H54 (cell line): ENCODE results near the gene BCAP29.

Source experiments
- DNase-seq: peaks from one replicate; pipeline ENCODE4 v3.0.0; 2011; ENCODE audit warnings: low spot score, mixed read lengths; ENCODE audit not compliant: insufficient read length
- FAIRE-seq: peaks from 3 replicates; lab custom pipeline; 2011; peaks lifted over from hg19 to GRCh38; lab: Jason Lieb, UNC
- POLR2A ChIP-seq: IDR thresholded peaks from 2 replicates; pipeline ENCODE4 v1.6.1; 2011; ENCODE audit warnings: low read depth, mild to moderate bottlenecking, low read length

BCAP29 gene

DNA sequence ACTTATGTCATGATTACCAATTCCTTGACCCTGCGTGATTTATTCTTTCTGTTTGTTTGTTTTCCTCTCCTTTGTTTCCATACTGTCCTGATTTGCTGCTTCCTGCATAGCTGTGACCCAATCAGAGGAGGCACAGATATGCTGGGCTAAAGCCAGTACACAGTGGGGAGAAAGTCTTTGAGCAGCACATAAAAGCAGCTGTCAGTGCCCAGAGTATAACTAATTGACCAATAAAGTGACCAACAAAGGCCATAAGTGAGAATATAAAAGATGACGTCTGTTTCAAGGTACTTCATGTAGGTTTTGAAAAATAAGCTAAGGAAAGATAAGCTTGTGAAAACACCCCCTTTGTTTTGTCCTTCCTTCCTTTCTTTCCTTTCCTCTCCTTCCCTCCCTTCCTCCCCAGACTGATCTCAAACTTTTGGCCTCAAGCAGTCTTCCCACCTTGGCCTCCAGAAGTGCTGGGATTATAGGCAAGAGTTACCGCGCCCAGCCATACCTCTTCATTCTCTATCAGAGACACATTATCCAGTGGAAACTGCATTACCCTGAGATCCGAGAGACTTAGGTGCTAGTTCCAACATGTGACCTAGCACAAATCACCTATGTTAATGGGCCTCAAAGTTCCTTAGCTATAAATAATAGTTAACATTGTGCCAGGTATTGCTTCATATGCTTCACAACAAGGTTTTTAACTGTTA, 17.0 kb downstream of the BCAP29 start:
- FAIRE-seq = peak; percentile 76
- DNase-seq = no peak
- no peak for TF ChIP-seq POLR2A

DNA sequence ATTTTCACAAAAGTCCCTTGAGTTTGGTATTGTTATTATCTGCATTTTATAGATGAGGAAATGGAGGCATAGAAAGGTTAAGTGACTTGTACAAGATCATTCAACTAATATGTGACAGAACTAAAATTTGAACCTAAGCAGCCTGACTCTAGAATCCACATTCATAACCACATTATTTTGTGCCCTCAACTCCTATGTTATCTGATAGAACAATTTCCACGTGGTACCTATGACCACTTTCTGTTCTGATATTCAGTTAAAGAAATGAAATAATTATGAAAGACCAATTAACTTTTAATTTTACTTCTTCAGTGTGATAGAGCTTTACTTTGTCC, 17.5 kb downstream of the BCAP29 start:
- FAIRE-seq (no peak), DNase-seq (no peak)
- TF ChIP-seq POLR2A = no peak

- DNase-seq (no peak), FAIRE-seq (no peak)
- TF ChIP-seq POLR2A = no peak
These were observed 17.9 kb downstream of the BCAP29 start for GRCh38 chr7:107597953-107598352.

- FAIRE-seq = no peak
- TF ChIP-seq POLR2A = no peak
- no peak for DNase-seq
These were observed 19.2 kb downstream of the BCAP29 start for GRCh38 chr7:107599262-107599661.

DNA sequence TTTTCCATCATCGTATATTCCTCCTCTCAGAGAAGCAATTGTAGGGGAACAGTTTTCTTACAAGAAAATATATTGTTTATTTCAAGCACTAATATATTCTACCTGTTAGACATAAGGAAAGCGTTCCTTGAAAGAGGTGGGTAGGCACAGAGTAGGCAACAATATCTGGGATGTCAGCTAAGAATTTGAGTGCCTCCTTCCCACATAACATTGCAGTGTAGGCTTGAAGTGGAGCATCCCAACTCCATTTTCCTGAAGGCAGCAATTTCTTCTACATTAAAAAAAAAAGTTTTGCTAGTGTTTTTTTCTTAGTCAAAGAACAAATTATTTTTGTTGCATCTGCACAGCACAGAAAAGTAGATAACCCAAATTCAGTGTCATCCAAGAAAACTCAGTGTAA, 20.8 kb downstream of the BCAP29 start:
- FAIRE-seq = no peak
- DNase-seq = no peak
- TF ChIP-seq POLR2A = no peak

GRCh38 chr7:107605218-107605815, 25.3 kb downstream of the BCAP29 start:
- no peak for DNase-seq
- peak; percentile 23 for FAIRE-seq

DNA sequence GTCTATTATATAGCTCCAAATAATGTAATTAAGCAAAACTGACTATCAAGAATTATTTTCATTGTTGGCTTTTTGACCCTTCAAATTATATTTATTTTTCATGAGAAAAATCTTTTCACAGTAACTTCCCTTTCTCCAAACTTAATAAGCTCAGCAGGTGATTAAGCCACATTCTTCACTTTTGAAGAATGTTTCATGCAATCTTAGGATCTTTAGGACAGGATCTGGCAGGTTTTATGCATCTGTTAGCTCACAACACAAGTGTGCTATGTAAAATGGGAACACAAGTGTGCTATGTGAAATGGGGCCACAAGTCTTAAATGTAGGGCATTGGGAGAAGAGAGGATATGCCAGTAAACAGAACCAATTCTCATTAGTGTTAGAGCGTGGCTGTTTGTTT, 26.3 kb downstream of the BCAP29 start:
- DNase-seq (no peak), FAIRE-seq (no peak)
- TF ChIP-seq POLR2A = no peak

More at GRCh38 chr7:107605218-107605815, 25.3 kb downstream of the BCAP29 start:
- TF ChIP-seq POLR2A = no peak

GRCh38 chr7:107609811-107610261, 29.8 kb downstream of the BCAP29 start:
- no peak for TF ChIP-seq POLR2A
- FAIRE-seq (no peak), DNase-seq (no peak)

GRCh38 chr7:107610323-107610722, 30.3 kb downstream of the BCAP29 start:
- no peak for TF ChIP-seq POLR2A
- no peak for FAIRE-seq
- DNase-seq = no peak

GRCh38 chr7:107613439-107613838, 33.4 kb downstream of the BCAP29 start:
- TF ChIP-seq POLR2A = no peak

DNA sequence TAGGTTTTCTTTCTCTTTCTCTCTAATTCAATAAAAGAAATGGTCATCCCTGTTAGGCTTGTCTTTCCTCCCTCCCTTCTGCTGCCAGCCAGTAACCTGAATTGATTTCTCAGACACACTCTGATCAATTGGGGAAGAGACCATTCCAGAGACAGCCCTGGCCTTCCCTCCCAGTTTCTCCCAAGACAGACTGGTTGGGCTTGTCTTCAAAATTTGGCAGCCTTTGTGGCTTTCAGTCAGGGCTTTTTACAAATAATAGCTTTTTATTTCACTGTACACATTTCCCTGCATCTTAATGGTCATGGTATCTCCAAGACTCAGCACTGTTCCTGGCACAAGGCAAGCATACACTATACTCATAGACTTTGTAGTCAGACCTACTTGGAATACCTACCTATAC, 33.9 kb downstream of the BCAP29 start:
- no peak for FAIRE-seq
- TF ChIP-seq POLR2A = no peak

More at GRCh38 chr7:107613439-107613838, 33.4 kb downstream of the BCAP29 start:
- DNase-seq (no peak), FAIRE-seq (no peak)

GRCh38 chr7:107614425-107614824, 34.4 kb downstream of the BCAP29 start:
- DNase-seq = no peak
- TF ChIP-seq POLR2A = no peak
- FAIRE-seq = no peak

More for the DNA sequence above, 33.9 kb downstream of the BCAP29 start:
- DNase-seq = no peak

GRCh38 chr7:107615910-107616680, 36.0 kb downstream of the BCAP29 start:
- DNase-seq = no peak
- no peak for TF ChIP-seq POLR2A
- no peak for FAIRE-seq

DNA sequence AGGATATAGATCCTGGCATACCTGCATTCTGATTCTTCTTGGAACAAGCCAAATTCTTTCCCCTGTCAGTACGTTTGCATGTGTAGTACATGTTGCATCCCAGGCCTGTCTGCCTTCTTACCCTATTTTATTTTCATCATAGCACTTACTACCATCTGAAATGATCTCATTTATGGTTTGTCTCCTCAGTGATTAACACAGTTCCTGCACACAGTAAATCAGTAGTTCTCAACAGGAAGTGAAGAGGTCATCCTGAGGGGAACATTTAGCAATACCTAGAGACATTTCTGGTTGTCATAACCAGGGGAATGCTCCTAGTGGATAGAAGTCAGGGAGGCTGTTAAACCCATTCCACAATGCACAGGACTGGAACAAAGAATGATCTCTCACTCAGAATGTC, 42.4 kb downstream of the BCAP29 start:
- peak; percentile 17 for DNase-seq
- no peak for TF ChIP-seq POLR2A
- peak; percentile 81 for FAIRE-seq
